Testis (tissue), 3 donors: ENCODE measurements around the gene KIAA0753. TPM values are rescaled to one million over a fixed set of nuclear protein-coding genes. Genes with fewer than 3 reads are reported as not detected.

ENCODE experiments used
- DNase-seq: peaks from one replicate; pipeline ENCODE4 v3.0.0-alpha.2; 2019
- H3K27ac ChIP-seq, 2 donors: fragments of 200-600 bp; sonication (generic); one replicate each; pipeline ENCODE4 v1.5.1; 2019
- H3K27me3 ChIP-seq: fragments of 200-600 bp; sonication (generic); one replicate; pipeline ENCODE4 v1.5.1; 2019
- H3K36me3 ChIP-seq: fragments of 200-600 bp; sonication (generic); one replicate; pipeline ENCODE4 v1.5.1; 2017; ENCODE audit warnings: low read depth; ENCODE audit errors: missing control alignments
- H3K4me1 ChIP-seq: fragments of 200-600 bp; sonication (generic); one replicate; pipeline ENCODE4 v1.5.1; 2019
- H3K4me3 ChIP-seq, 2 donors: fragments of 200-600 bp; sonication (generic); one replicate each; pipeline ENCODE4 v1.5.1; 2017 to 2019
- H3K9me3 ChIP-seq: fragments of 200-600 bp; sonication (generic); one replicate; pipeline ENCODE4 v1.5.1; 2017
- CTCF ChIP-seq, 3 experiments: fragments of 450-650 bp in 2 of 3; fragments of 200-600 bp in 1 of 3; sonication (generic) in 1 of 3; IDR thresholded peaks; one replicate each; pipeline ENCODE4 v1.5.1; 2016 to 2019; ENCODE audit warnings: antibody characterized with exemption in 3 of 3, mild to moderate bottlenecking in 2 of 3, moderate library complexity in 1 of 3
- POLR2A ChIP-seq: fragments of 450-650 bp; IDR thresholded peaks from one replicate; pipeline ENCODE4 v1.6.1; 2017; ENCODE audit warnings: antibody characterized with exemption, mild to moderate bottlenecking, moderate library complexity
- WGBS, 2 donors: methylation state at CpG; one replicate each; pipeline ENCODE4 v1.1.5; 2018; 5-methylcytosine and 5-hydroxymethylcytosine counted together
- intact Hi-C: fragments of 100-400 bp; cut with DNase I; formaldehyde crosslinking; loops from one replicate; pipeline ENCODE4 v1.15.1; 2023; ENCODE audit warnings: low total_unique reads
- polyA plus RNA-seq: library from polyadenylated mRNA; stranded (reverse); fragments of 350-450 nt; fragmentation: Illumina TruSeq; extraction: RNeasy Lipid Tissue Mini Kit (QIAGEN cat#74804); gene quantifications from one replicate; pipeline ENCODE4 v1.2.3, GENCODE V29; 2014; ENCODE audit warnings: low read depth, low replicate concordance; ENCODE audit not compliant: insufficient read depth
- total RNA-seq, 2 donors: library from RNA; depleted of rRNA; stranded (reverse); fragments of >200 nt; gene quantifications; one replicate each; pipeline ENCODE4 v1.2.3, GENCODE V29; 2016

KIAA0753 gene
- total and polyA plus RNA-seq, 3 donors from 2014 or later = 43.9 to 59.8 (median 44.7) TPM

GRCh38 chr17:6592173-6592572 lies 48.3 kb downstream of the KIAA0753 start:
- TF ChIP-seq CTCF (IDR thresholded peaks at IDR 0.05) (no peak), POLR2A (no peak)
- WGBS, 2 donors = 95 to 97% methylated on average over 6 of the region's 6 CpGs
- no peaks in the 10 kb centered on the region for H3K9me3 ChIP-seq
- H3K4me3 ChIP-seq = no peak overlapping the region
- H3K4me1 ChIP-seq = no peaks in the 10 kb centered on the region
- H3K36me3 ChIP-seq = no peaks in the 10 kb centered on the region
- no peak for DNase-seq
- H3K27me3 ChIP-seq = no peaks in the 10 kb centered on the region
- intact Hi-C loops = no loop called here
- H3K27ac ChIP-seq = no peak overlapping the region

- TF ChIP-seq CTCF (IDR thresholded peaks at IDR 0.05) (no peak), POLR2A (no peak)
- WGBS, 2 donors = 72 to 74% methylated on average over 7 of the region's 7 CpGs
Observed at GRCh38 chr17:6591599-6592158, 48.8 kb downstream of the KIAA0753 start.

GRCh38 chr17:6589266-6589946 lies 51.1 kb downstream of the KIAA0753 start:
- H3K36me3 ChIP-seq = no peaks in the 10 kb centered on the region
- WGBS, 2 donors = 97 to 98% methylated on average over 14 to 15 of the region's 15 CpGs
- intact Hi-C loops = no loop called here

More at GRCh38 chr17:6591599-6592158, 48.8 kb downstream of the KIAA0753 start:
- no peak for DNase-seq
- Histone ChIP-seq H3K4me3 (no peak overlapping the region), H3K27ac (no peak overlapping the region), H3K4me1 (no peaks in the 10 kb centered on the region), H3K9me3 (no peaks in the 10 kb centered on the region), H3K36me3 (no peaks in the 10 kb centered on the region), H3K27me3 (no peaks in the 10 kb centered on the region)
- intact Hi-C loops = no loop called here

GRCh38 chr17:6588165-6588564 lies 52.3 kb downstream of the KIAA0753 start:
- Histone ChIP-seq H3K27me3 (no peaks in the 10 kb centered on the region), H3K27ac (no peak overlapping the region), H3K4me1 (no peaks in the 10 kb centered on the region), H3K36me3 (no peaks in the 10 kb centered on the region), H3K9me3 (no peaks in the 10 kb centered on the region), H3K4me3 (no peak overlapping the region)
- WGBS, 2 donors = 95 to 96% methylated on average over 5 of the region's 5 CpGs
- intact Hi-C loops = no loop called here
- no peak for DNase-seq
- no peak for TF ChIP-seq POLR2A
- TF ChIP-seq CTCF (IDR thresholded peaks at IDR 0.05) = no peak

More at GRCh38 chr17:6589266-6589946, 51.1 kb downstream of the KIAA0753 start:
- Histone ChIP-seq H3K4me3 (no peak overlapping the region), H3K4me1 (no peaks in the 10 kb centered on the region), H3K27ac (no peak overlapping the region), H3K27me3 (no peaks in the 10 kb centered on the region), H3K9me3 (no peaks in the 10 kb centered on the region)
- TF ChIP-seq POLR2A (no peak), CTCF (IDR thresholded peaks at IDR 0.05) (no peak)
- no peak for DNase-seq

GRCh38 chr17:6587310-6587709 lies 53.2 kb downstream of the KIAA0753 start:
- intact Hi-C loops = no loop called here
- Histone ChIP-seq H3K4me3 (no peak overlapping the region), H3K9me3 (no peaks in the 10 kb centered on the region), H3K27me3 (no peaks in the 10 kb centered on the region), H3K36me3 (no peaks in the 10 kb centered on the region), H3K4me1 (no peaks in the 10 kb centered on the region), H3K27ac (no peak overlapping the region)
- no peak for DNase-seq
- no peak for TF ChIP-seq POLR2A
- no peak for TF ChIP-seq CTCF (IDR thresholded peaks at IDR 0.05)
- 97 to 98% methylated on average over 4 of the region's 4 CpGs for WGBS, 2 donors
